NB4 (cell line): ENCODE results near the gene LILRA2.
"Not testable (repeated sequence)": the region's sequence is repeated elsewhere in the genome, so short reads cannot be mapped to it uniquely, and the experiment has no call there.

Experiments used
- CTCF ChIP-seq: IDR thresholded peaks from one replicate; pipeline ENCODE4 v1.5.1; 2012; ENCODE audit warnings: low read depth, low read length
- MAX ChIP-seq: IDR thresholded peaks from 2 replicates; pipeline ENCODE4 v1.6.1; 2011; ENCODE audit warnings: low read depth, low read length

GRCh38 chr19:54593931-54594626, 20.5 kb downstream of the LILRA2 start:
- not testable (repeated sequence) for TF ChIP-seq MAX, CTCF
